Stimulated activated CD4-positive, alpha-beta T cell treated with anti-CD3 and anti-CD28 coated beads, Interleukin-1b, Interleukin-23, amount 100 ng/mL, for 1 hour (primary cell): Measurements from ENCODE around the gene SPIN2A.
"Not testable (repeated sequence)": the region's sequence is repeated elsewhere in the genome, so short reads cannot be mapped to it uniquely, and the experiment has no call there.

Experiments
- DNase-seq, 2 donors: peaks; one replicate each; pipeline ENCODE4 v3.0.0-alpha.2; 2020; ENCODE audit warnings: low read depth in 2 of 2

The SPIN2A gene

DNA sequence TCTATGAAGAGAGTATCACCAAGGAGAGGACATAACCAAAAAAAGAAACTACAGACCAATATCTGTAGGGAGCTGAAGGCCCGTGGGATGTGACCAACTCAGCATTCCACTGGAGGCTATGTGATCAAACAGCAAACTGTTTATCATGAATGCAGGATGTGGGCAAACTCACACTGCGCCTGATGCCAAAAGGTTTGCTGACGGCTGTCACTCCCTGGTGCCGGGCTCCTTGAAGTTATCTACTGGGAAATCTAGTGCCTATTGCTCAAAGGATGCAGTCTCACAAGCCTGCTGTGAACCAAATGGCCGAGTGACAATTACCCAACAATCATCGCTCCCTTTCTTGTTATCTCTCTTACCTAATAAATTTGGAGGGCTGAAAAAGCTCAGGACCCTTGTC is 34.3 kb downstream of the SPIN2A start:
- DNase-seq: not testable (repeated sequence)
